ENCODE measurements around the gene PCDHA4. TPM values are rescaled to one million over a fixed set of nuclear protein-coding genes. Genes with fewer than 3 reads are reported as not detected.

The PCDHA4 gene
- total RNA-seq, 2 donors from 2014 or later, result not detected

GRCh38 chr5:140857177-140857986 is 50.5 kb downstream of the PCDHA4 start:
- no peak for ATAC-seq
- H3K27ac Mint-ChIP-seq, result no peak overlapping the region
- DNase-seq (ENCODE audit: low spot score), result no peak
- no peaks in the 10 kb centered on the region for H3K4me1 Mint-ChIP-seq (ENCODE audit: low read depth in 2 of 2)
- no peaks in the 10 kb centered on the region for H3K27me3 Mint-ChIP-seq
- H3K4me3 Mint-ChIP-seq, result no peak overlapping the region
- H3K36me3 Mint-ChIP-seq, result peaks cover 15% of the 10 kb centered on the region
- peaks cover 2% of the 10 kb centered on the region for H3K9me3 Mint-ChIP-seq

GRCh38 chr5:140857987-140858240 is 51.0 kb downstream of the PCDHA4 start:
- DNase-seq (ENCODE audit: low spot score) (no peak), ATAC-seq (no peak)
- Mint-ChIP-seq H3K27me3 (no peaks in the 10 kb centered on the region), H3K27ac (no peak overlapping the region), H3K4me3 (no peak overlapping the region), H3K9me3 (peaks cover 2% of the 10 kb centered on the region), H3K36me3 (peaks cover 15% of the 10 kb centered on the region), H3K4me1 (ENCODE audit: low read depth in 2 of 2) (no peaks in the 10 kb centered on the region)

- H3K9me3 Mint-ChIP-seq, result peaks cover 2% of the 10 kb centered on the region
- H3K27me3 Mint-ChIP-seq, result no peaks in the 10 kb centered on the region
- ATAC-seq (peak in 1 of 2 donors; percentile 31), DNase-seq (ENCODE audit: low spot score) (no peak)
- H3K4me3 Mint-ChIP-seq, result no peak overlapping the region
- no peaks in the 10 kb centered on the region for H3K36me3 Mint-ChIP-seq
- H3K27ac Mint-ChIP-seq, result no peak overlapping the region
- H3K4me1 Mint-ChIP-seq (ENCODE audit: low read depth in 2 of 2), result no peaks in the 10 kb centered on the region
These were observed 55.8 kb downstream of the PCDHA4 start for GRCh38 chr5:140862441-140863295.

Other genes with a start within 250 kb of the PCDHA4 start
- 10 to 100 TPM; 61.4 to 64.7 TPM for gene SRA1, start 249.6 kb upstream of the PCDHA4 start, total RNA-seq
- 10 to 100 TPM; 12.8 to 25.8 TPM for gene APBB3, start 242.5 kb upstream of the PCDHA4 start, total RNA-seq
- 10 to 100 TPM; 73.8 to 97.3 TPM for gene SLC35A4, start 242.2 kb upstream of the PCDHA4 start, total RNA-seq
- under 1 TPM; 0.92 to 1.00 TPM for gene CD14, start 173.9 kb upstream of the PCDHA4 start, total RNA-seq
- gene TMCO6, start 167.6 kb upstream of the PCDHA4 start, total RNA-seq, result 10 to 100 TPM; 11.6 to 30.3 TPM
- gene NDUFA2, start 159.4 kb upstream of the PCDHA4 start, total RNA-seq, result 10 to 100 TPM; 56.2 to 56.8 TPM
- 10 to 100 TPM; 78.9 to 93.2 TPM for gene IK, start 159.2 kb upstream of the PCDHA4 start, total RNA-seq
- 10 to 100 TPM; 43.7 to 52.7 TPM for gene WDR55, start 142.2 kb upstream of the PCDHA4 start, total RNA-seq
- 1 to 10 TPM; 3.3 to 7.8 TPM for gene DND1, start 133.5 kb upstream of the PCDHA4 start, total RNA-seq
- 100 to 1,000 TPM; 104 to 113 TPM for gene HARS1, start 115.7 kb upstream of the PCDHA4 start, total RNA-seq
- gene HARS2, start 115.6 kb upstream of the PCDHA4 start, total RNA-seq, result 10 to 100 TPM; 28.2 to 33.9 TPM
- gene ZMAT2, start 106.6 kb upstream of the PCDHA4 start, total RNA-seq, result 10 to 100 TPM; 57.0 to 62.1 TPM
- not detected for gene PCDHA1, start 20.9 kb upstream of the PCDHA4 start, total RNA-seq
- gene PCDHA2, start 12.2 kb upstream of the PCDHA4 start, total RNA-seq, result not detected
- not detected for gene PCDHA3, start 6.0 kb upstream of the PCDHA4 start, total RNA-seq
- not detected for gene PCDHA5, start 14.5 kb downstream of the PCDHA4 start, total RNA-seq
- gene PCDHA6, start 20.9 kb downstream of the PCDHA4 start, total RNA-seq, result not detected
- not detected for gene PCDHA7, start 27.2 kb downstream of the PCDHA4 start, total RNA-seq
- not detected for gene PCDHA8, start 34.1 kb downstream of the PCDHA4 start, total RNA-seq
- gene PCDHA9, start 41.3 kb downstream of the PCDHA4 start, total RNA-seq, result not detected
- not detected for gene PCDHA10, start 48.8 kb downstream of the PCDHA4 start, total RNA-seq
- not detected for gene PCDHA11, start 61.9 kb downstream of the PCDHA4 start, total RNA-seq
- not detected for gene PCDHA12, start 68.2 kb downstream of the PCDHA4 start, total RNA-seq
- gene PCDHA13, start 75.1 kb downstream of the PCDHA4 start, total RNA-seq, result not detected
- not detected for gene PCDHAC1, start 119.2 kb downstream of the PCDHA4 start, total RNA-seq
- gene PCDHAC2, start 159.4 kb downstream of the PCDHA4 start, total RNA-seq, result not detected
- gene PCDHB1, start 244.3 kb downstream of the PCDHA4 start, total RNA-seq, result not detected